GM21360 (cell line): ENCODE measurements around the gene C1orf141.
"Not testable (repeated sequence)": the region's sequence is repeated elsewhere in the genome, so short reads cannot be mapped to it uniquely, and the experiment has no call there.

ENCODE experiments used
- ATAC-seq: cut with Tn5 transposase; IDR thresholded peaks from one replicate; pipeline ENCODE4 v1.9.1; 2021; ENCODE audit warnings: mild to moderate bottlenecking, moderate library complexity; ENCODE audit not compliant: unreplicated experiment

C1orf141 gene

DNA sequence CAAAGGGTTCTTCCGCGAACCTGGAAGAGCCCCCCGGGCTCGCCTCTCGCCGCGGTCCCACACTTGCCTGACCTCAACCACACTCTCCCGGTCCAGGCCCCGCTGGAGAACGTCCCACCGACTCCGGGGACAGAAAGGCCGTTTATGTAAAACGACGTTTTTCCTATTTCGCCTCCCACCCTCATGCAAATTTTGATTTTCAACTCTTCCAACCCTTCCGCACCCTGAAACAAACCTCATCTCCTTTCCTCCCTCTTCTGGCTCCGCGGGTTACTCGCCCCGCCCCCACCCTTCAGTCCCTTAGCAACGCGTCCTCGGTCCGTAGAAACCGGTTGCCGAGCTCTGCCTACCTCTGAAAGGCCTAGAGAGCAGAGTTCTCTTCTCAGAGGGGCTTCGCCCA lies at the start of gene C1orf141:
Gene C1orf141, minus strand, starts transcription at position 276 of the 400 bp plus-strand sequence. CDS start 7,730 bp downstream, outside the sequence.
- ATAC-seq = no peak

GRCh38 chr1:67175530-67176087 lies 40.8 kb upstream of the C1orf141 start:
- no peak for ATAC-seq

DNA sequence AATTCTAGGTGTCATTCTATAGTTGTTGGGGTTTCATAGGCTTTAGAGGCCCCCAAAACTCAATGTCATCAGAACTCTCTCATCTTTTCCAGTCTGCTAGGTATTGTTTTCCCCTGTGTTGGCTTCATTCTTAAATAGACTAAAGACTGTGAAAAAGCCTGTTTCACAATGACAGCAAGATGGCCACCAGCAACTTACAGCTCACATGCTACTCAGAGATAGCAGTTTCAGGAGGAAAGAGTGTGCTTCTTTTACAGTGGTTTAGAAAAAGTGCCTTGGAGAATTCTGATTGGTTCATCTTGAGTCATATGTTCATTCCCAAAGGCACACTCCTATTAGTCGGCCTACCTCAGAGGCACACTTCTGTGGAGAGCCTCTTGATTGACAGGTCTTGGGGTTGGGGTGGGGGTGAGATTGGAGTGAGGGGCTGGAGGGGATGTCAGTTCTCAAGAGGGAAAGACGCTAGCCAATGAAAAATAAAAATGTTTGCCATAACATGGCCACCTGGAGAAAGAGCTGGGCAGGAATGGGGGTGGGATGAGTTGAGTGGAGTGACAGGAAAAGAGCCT lies 40.0 kb upstream of the C1orf141 start:
- no peak for ATAC-seq

GRCh38 chr1:67173988-67174387 lies 39.2 kb upstream of the C1orf141 start:
- no peak for ATAC-seq

DNA sequence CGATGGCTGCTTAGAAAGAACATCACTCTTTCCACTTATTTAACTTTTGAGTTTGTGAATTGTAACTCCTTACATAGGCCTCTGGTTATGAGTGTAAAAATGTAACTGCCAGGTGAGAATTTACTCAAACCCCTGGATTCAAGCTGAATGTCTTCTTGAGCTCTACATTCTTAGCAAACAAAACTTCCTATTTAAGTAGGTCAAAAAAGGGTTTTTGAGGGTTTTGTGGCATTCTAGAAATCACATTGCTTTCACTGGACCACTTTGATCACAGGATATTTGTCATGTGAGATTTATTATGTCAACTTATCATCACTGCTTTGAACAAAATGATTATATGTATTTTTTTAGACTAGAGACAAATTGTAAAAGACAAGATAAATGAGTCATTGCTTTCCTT lies 37.2 kb upstream of the C1orf141 start:
- ATAC-seq = no peak

- no peak for ATAC-seq
These were observed 36.8 kb upstream of the C1orf141 start for GRCh38 chr1:67171574-67171955.

DNA sequence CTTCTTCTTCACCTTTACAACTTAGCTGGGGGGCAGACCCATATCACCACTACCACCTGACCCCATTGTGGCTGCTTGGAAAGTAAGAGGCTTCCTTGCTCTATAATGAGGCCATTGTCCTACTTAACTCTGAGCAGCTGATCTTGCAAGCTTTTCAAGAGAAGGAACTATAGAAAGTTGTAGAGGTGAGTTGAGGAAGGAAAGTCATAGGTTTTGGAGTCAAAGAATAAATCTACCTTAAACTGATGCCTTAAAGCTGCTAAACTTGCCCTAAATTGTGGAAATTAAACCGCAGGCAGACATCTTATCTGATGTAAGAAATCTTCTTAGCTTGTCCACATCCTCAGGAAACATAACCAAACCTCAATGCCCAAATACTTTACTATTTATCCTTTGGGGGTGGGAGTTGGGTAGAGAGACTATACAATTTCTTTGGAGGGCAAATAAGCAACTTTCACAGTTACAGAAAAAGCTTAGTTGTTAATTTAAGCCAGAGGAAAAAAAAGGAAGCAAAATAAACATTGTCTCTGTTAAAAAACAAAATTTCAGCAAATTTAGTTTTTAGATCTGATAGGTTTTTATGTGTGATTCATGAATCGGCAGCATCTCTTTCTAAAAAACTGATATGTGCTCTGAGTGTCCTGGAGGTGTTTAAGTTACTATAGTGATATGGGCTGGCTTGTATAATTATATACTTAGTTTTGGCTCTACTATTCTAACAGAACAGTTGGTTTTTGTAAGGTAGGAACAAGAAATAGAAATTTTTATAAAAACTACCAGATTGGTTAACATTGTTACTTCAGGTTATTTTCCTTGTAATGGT lies 36.2 kb upstream of the C1orf141 start:
- no peak for ATAC-seq

DNA sequence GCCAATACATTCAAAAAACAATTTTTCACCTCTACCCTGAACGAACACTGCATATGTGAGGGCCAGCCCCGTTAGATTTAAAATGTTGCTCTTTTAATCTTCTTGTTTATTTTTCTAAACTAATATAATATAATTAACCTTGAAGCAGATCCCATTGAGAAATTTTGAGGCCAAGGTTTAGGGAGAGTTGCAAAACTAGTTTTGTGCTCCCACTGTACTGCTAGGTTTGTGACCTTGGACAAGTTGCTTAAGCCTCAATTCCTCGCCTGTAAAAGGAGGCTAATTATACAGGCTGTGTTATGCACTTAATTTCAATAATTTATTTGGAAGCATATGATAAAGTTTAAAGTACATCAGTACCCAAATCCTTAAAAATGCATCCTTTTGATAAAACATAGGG lies 35.2 kb upstream of the C1orf141 start:
- ATAC-seq = no peak

- no peak for ATAC-seq
These were observed 34.7 kb upstream of the C1orf141 start for GRCh38 chr1:67169496-67169895.

DNA sequence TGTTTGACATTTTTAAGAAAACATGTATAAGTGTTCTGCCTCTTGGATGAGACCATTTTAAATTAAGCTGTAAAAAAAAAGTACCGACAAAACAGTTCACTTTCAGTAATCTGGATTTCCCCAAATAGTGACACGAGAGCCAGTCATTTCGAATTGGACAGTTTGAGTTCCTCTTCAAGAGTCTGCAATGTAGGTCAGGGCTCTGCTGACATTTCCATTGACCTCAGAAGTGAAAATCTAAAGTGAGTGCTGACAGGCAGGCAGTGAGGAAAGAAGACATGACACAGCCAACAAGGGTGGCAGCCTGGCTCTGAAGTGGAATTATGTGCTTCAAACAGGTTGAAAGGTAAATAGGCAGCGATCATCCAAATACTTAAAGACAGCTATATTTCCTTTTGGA lies 31.4 kb upstream of the C1orf141 start, which contains the start of gene IL23R:
Gene IL23R, plus strand, starts transcription at position 259 of the 400 bp plus-strand sequence. CDS start 1,667 bp downstream, outside the sequence.
- ATAC-seq = peak; percentile 92

DNA sequence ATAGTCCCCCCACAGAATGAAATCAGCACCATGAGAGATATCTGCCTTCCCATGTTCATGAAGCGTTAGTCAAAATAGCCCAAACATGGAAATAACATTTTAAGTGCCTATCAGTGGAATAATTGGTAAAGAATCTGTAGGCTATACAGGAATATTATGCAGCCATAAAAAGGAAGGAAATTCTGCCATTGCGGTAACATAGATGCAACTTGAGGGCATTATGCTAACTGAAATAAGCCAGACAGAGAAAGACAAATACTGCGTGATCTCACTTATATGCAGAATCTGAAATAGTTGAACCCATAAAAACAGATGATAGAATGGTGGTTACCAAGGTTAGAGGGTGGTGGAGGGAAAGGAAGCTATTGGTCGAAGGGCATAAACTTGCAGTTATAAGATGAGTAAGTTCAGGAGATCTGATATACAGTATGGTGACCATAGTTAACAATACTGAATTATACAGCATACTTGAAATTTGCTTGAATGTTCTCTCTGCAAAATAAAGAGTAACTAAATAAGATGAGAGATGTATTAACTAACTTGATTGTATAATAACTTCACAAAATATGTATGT lies 30.8 kb upstream of the C1orf141 start:
- no peak for ATAC-seq

DNA sequence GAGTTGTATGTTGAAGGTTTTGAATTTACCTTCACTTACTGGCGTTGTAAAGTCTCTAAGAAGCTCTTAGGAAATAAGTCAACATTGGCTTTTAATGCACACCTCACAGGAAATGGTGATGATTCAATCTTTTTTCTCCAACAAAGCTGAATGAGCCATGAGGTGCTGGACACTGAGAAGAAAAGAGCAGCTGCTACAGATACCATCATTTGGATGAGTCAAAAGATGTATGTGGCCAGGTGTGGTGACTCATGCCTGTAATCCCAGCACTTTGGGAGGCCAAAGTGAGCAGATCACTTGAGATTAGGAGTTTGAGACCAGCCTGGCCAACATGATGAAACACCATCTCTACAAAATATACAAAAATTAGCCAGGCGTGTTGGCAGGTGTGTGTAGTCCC lies 28.2 kb upstream of the C1orf141 start:
- ATAC-seq = no peak

GRCh38 chr1:67159233-67159632 lies 24.5 kb upstream of the C1orf141 start:
- ATAC-seq = no peak

GRCh38 chr1:67158401-67158800 lies 23.6 kb upstream of the C1orf141 start:
- ATAC-seq = no peak

- no peak for ATAC-seq
These were observed 16.2 kb upstream of the C1orf141 start for GRCh38 chr1:67150931-67151330.

DNA sequence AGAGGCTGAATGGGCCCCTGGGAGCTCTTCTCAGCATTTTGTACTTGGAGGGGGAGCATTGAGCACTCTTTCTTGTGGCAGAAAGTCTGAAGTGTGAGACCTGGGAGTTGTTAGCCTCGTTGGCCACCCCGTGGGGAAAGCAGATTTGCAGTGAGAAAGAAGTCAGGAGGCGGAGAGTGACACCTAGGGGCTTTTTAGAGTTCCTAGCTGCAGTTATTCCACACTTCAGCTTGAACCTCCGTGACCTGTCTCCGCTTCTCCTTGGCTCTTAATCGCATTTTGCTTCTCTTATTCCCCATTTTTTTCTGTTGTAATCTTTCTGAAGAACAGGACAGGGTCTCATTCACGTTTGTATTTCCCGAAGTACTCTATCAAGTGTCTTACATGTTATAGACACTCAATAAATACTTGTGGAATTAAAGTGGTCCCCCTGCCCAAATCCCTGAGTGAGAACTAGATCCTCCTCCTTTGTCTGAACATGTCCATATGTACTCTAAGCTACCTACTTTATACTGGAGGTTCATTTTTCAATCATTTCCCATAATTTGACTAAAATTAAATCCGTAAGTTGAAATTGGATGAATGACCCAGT lies 14.5 kb upstream of the C1orf141 start:
- peak; percentile 91 for ATAC-seq

DNA sequence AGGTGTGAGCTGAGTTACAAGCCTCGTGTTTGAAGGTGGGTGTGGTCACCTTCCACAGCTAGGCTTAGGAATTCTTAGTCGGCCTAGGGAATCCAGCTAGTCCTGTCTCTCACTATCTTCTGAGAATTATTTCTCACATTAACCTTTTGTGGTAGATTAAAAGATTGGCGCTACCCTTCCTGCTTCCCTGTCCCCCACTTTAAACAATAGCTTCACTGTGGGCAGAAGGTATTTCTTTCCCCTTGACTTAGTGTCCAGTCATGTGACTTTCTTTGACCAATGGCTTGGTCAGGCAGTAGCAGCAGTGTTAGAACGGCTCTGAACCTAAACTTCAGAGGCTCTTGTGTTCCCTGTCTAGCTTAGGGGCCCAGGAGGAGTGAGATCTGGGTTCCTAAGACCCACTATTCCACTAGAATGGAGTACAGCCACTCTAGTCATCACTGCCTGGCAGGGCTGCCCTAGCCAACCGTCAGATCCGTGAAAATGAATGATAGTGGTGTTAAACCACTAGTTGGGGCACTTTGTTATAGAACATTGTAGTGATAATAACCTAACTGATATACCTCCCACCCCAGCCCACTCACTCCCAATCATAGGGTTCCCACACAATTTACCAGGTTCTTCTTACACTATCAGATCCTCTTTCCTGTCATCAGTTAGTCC lies 13.9 kb upstream of the C1orf141 start:
- ATAC-seq = peak; percentile 40

- ATAC-seq = not testable (repeated sequence)
These were observed 13.2 kb upstream of the C1orf141 start for GRCh38 chr1:67147973-67148372.

GRCh38 chr1:67146539-67146938 lies 11.8 kb upstream of the C1orf141 start:
- no peak for ATAC-seq

GRCh38 chr1:67146101-67146500 lies 11.3 kb upstream of the C1orf141 start:
- no peak for ATAC-seq

DNA sequence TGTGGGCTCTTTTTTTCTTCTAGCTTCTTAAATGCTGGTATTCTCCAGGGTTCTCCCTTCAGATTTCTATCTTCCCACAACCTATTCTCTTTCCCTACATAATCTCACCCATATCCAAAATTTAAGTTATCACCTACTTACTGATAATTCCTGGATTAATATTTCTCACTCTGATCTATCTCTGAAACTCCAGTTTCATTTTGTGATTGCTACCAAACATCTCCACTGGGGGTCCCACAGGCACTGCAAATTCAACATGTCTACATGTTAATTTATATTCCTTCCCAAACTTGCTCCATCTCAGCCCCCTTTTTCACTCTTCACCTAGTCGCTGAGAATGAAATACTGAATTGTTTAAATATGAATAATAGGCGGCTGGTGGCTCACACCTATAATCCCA lies 9.9 kb upstream of the C1orf141 start:
- no peak for ATAC-seq
